ENCODE measurements around the gene TRAPPC1. TPM values are rescaled to one million over a fixed set of nuclear protein-coding genes. Genes with fewer than 3 reads are reported as not detected.

TRAPPC1 gene
- total and polyA plus RNA-seq, 10 of the 15 experiments (the other 5 are each of a cell fraction or from before 2014, with no cell fraction given): 31.3 to 306 (median 134) TPM

DNA sequence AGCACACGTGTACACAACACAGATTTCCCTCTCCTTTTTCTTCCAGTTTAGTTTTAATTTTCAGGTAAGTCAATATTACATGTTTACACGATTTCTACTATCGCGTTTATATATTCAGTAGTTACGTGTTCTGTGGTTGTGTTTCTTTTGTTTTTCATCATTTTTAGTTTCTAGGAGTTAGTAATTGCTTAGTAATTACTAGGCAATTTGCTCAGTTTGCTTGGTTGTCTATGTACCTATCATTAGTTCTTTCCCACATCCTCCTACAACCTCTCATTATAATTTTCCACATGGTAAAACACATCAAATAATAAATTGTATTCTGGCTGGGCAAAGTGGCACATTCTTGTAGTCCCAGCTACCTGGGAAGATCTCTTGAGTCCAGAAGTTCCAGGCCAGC is 46.1 kb upstream of the TRAPPC1 start:
- ChIA-PET CTCF (interaction anchor here (1.2 to 16.8 kb wide), 3 partner anchors 12 to 112 kb away, joined by 3 to 308 read pairs (median 3); no protein-coding TSS in a partner anchor), RAD21 (ENCODE audit: unreplicated experiment) (no interaction called here), SMC1A (ENCODE audit: uncharacterized antibody, unreplicated experiment) (interaction anchor here (0.8 to 1.7 kb wide), 2 partner anchors 64 to 114 kb away, joined by 3 to 5 read pairs; no protein-coding TSS in a partner anchor), POLR2A (no interaction called here)
- H3K4me2 ChIP-seq (ENCODE audit: control insufficient read depth, insufficient read depth): no peak overlapping the region
- intact Hi-C loops (cut with micrococcal nuclease; ENCODE audit: unreplicated experiment): no loop called here
- peaks cover 7% of the 10 kb centered on the region for H3K9me3 ChIP-seq (replicated peaks; ENCODE audit: control insufficient read depth, insufficient read depth, low read length)
- no peak overlapping the region for H3K27ac ChIP-seq (ENCODE audit: control insufficient read depth, insufficient read depth)
- ATAC-seq (no peak), FAIRE-seq (no peak), DNase-seq (ENCODE audit: low read depth, low spot score) (no peak)
- TF ChIP-seq ZNF622 (IDR thresholded peaks at IDR 0.05) (no peak), ZNF24 (IDR thresholded peaks at IDR 0.05) (peak; percentile 78), MTA2 (IDR thresholded peaks at IDR 0.05; ENCODE audit: low read depth) (peak; percentile 95)
- no peaks in the 10 kb centered on the region for H3K27me3 ChIP-seq (replicated peaks in 1 of 2; ENCODE audit: control insufficient read depth in 2 of 2, insufficient read depth in 2 of 2, low read length in 1 of 2)
- H3K79me2 ChIP-seq (ENCODE audit: control insufficient read depth, insufficient read depth, low read length): no peaks in the 10 kb centered on the region
- no peaks in the 10 kb centered on the region for H3K36me3 ChIP-seq (ENCODE audit: control insufficient read depth in 2 of 2, insufficient read depth in 2 of 2, low read length in 1 of 2)
- H3K9ac ChIP-seq (ENCODE audit: control insufficient read depth, insufficient read depth, low read length): no peak overlapping the region
- no peak overlapping the region for H2AFZ ChIP-seq (ENCODE audit: control insufficient read depth, low read depth, low read length)
- in situ Hi-C loops (cut with MboI): no loop called here
- WGBS (ENCODE audit: insufficient coverage, insufficient replicate concordance, low lambda C conversion rate, missing lambda C conversion rate): 22% methylated on average over 5 of the region's 5 CpGs
- no peak overlapping the region for H3K4me3 ChIP-seq
- H3K4me1 ChIP-seq (ENCODE audit: control insufficient read depth, insufficient read depth, low read length): no peaks in the 10 kb centered on the region
- no TSS peak for BruUV-seq (replicated peaks)
- H4K20me1 ChIP-seq (ENCODE audit: control insufficient read depth, insufficient read depth): no peaks in the 10 kb centered on the region

DNA sequence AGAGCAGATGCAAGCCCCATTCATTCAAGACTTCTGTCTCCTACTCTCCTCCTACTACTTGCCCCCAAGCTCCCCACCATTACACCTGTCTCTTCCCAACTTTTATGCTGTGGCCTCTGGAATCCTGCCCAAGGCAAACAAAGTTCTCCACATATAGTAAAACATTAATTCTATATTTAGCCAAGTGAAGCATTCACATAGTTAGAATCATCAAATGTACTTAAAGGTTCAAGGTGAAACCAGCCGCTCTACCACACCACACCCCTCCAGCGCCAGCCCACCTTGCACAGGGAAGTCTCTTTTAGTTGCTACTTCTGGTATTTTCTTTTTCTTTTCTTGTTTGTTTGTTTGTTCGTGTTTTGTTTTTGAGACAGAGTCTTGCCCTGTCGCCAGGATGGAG is 45.3 kb upstream of the TRAPPC1 start:
- Histone ChIP-seq H4K20me1 (ENCODE audit: control insufficient read depth, insufficient read depth) (no peaks in the 10 kb centered on the region), H3K9ac (ENCODE audit: control insufficient read depth, insufficient read depth, low read length) (no peak overlapping the region), H3K4me3 (no peak overlapping the region), H3K79me2 (ENCODE audit: control insufficient read depth, insufficient read depth, low read length) (no peaks in the 10 kb centered on the region), H3K27ac (ENCODE audit: control insufficient read depth, insufficient read depth) (no peak overlapping the region), H3K4me1 (ENCODE audit: control insufficient read depth, insufficient read depth, low read length) (no peaks in the 10 kb centered on the region), H3K9me3 (replicated peaks; ENCODE audit: control insufficient read depth, insufficient read depth, low read length) (peaks cover 7% of the 10 kb centered on the region), H3K27me3 (replicated peaks in 1 of 2; ENCODE audit: control insufficient read depth in 2 of 2, insufficient read depth in 2 of 2, low read length in 1 of 2) (no peaks in the 10 kb centered on the region), H3K4me2 (ENCODE audit: control insufficient read depth, insufficient read depth) (no peak overlapping the region), H3K36me3 (ENCODE audit: control insufficient read depth in 2 of 2, insufficient read depth in 2 of 2, low read length in 1 of 2) (no peaks in the 10 kb centered on the region), H2AFZ (ENCODE audit: control insufficient read depth, low read depth, low read length) (no peak overlapping the region)
- POLR2A ChIA-PET: no interaction called here
- DNase-seq (ENCODE audit: low read depth, low spot score): no peak
- no TSS peak for BruUV-seq (replicated peaks)
- CTCF ChIA-PET: interaction anchor here (1.2 to 16.8 kb wide), 2 partner anchors 13 to 111 kb away, joined by 3 to 308 read pairs; no protein-coding TSS in a partner anchor
- ATAC-seq: no peak
- FAIRE-seq: no peak
- in situ Hi-C loops (cut with MboI): no loop called here
- SMC1A ChIA-PET (ENCODE audit: uncharacterized antibody, unreplicated experiment): no interaction called here
- RAD21 ChIA-PET (ENCODE audit: unreplicated experiment): no interaction called here
- WGBS (ENCODE audit: insufficient coverage, insufficient replicate concordance, low lambda C conversion rate, missing lambda C conversion rate): 38% methylated on average over 4 of the region's 4 CpGs
- intact Hi-C loops (cut with micrococcal nuclease; ENCODE audit: unreplicated experiment): no loop called here
- TF ChIP-seq, protein P1, sequence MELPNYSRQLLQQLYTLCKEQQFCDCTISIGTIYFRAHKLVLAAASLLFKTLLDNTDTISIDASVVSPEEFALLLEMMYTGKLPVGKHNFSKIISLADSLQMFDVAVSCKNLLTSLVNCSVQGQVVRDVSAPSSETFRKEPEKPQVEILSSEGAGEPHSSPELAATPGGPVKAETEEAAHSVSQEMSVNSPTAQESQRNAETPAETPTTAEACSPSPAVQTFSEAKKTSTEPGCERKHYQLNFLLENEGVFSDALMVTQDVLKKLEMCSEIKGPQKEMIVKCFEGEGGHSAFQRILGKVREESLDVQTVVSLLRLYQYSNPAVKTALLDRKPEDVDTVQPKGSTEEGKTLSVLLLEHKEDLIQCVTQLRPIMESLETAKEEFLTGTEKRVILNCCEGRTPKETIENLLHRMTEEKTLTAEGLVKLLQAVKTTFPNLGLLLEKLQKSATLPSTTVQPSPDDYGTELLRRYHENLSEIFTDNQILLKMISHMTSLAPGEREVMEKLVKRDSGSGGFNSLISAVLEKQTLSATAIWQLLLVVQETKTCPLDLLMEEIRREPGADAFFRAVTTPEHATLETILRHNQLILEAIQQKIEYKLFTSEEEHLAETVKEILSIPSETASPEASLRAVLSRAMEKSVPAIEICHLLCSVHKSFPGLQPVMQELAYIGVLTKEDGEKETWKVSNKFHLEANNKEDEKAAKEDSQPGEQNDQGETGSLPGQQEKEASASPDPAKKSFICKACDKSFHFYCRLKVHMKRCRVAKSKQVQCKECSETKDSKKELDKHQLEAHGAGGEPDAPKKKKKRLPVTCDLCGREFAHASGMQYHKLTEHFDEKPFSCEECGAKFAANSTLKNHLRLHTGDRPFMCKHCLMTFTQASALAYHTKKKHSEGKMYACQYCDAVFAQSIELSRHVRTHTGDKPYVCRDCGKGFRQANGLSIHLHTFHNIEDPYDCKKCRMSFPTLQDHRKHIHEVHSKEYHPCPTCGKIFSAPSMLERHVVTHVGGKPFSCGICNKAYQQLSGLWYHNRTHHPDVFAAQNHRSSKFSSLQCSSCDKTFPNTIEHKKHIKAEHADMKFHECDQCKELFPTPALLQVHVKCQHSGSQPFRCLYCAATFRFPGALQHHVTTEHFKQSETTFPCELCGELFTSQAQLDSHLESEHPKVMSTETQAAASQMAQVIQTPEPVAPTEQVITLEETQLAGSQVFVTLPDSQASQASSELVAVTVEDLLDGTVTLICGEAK (IDR thresholded peaks at IDR 0.05; ENCODE audit: borderline replicate concordance): no peak
- TF ChIP-seq STAT3 (IDR thresholded peaks at IDR 0.05; ENCODE audit: low read depth, low read length) (no peak), SPI1 (IDR thresholded peaks at IDR 0.05; ENCODE audit: borderline replicate concordance, insufficient read depth, low read depth, low read length) (no peak), EP300 (IDR thresholded peaks at IDR 0.05; ENCODE audit: borderline replicate concordance in 1 of 2, control insufficient read depth in 1 of 2, low read depth in 2 of 2, low read length in 2 of 2) (no peak), POU2F2 (IDR thresholded peaks at IDR 0.05; ENCODE audit: borderline replicate concordance, low read depth, low read length) (no peak), RBBP5 (conservative IDR thresholded peaks at IDR 0.05) (no peak), SUPT20H (IDR thresholded peaks at IDR 0.05; ENCODE audit: borderline replicate concordance, control insufficient read depth, low read depth, low read length) (no peak)
- TF ChIP-seq, protein P2, sequence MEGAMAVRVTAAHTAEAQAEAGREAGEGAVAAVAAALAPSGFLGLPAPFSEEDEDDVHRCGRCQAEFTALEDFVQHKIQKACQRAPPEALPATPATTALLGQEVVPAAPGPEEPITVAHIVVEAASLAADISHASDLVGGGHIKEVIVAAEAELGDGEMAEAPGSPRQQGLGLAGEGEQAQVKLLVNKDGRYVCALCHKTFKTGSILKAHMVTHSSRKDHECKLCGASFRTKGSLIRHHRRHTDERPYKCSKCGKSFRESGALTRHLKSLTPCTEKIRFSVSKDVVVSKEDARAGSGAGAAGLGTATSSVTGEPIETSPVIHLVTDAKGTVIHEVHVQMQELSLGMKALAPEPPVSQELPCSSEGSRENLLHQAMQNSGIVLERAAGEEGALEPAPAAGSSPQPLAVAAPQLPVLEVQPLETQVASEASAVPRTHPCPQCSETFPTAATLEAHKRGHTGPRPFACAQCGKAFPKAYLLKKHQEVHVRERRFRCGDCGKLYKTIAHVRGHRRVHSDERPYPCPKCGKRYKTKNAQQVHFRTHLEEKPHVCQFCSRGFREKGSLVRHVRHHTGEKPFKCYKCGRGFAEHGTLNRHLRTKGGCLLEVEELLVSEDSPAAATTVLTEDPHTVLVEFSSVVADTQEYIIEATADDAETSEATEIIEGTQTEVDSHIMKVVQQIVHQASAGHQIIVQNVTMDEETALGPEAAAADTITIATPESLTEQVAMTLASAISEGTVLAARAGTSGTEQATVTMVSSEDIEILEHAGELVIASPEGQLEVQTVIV (IDR thresholded peaks at IDR 0.05; ENCODE audit: borderline replicate concordance, partially characterized antibody): no peak

Data from GM12878 (cell line).